Measurements from ENCODE around the gene MRPS18A. TPM values are rescaled to one million over a fixed set of nuclear protein-coding genes. Genes with fewer than 3 reads are reported as not detected.
A peak's percentile ranks its signal among the peaks of the same experiment; 100 is the strongest.

The MRPS18A gene
- total and polyA plus RNA-seq, 9 of the 15 experiments (the other 6 are each of a cell fraction or from before 2014, with no cell fraction given): 87.5 to 243 (median 125) TPM

GRCh38 chr6:43702534-43703440 is 15.2 kb upstream of the MRPS18A start (continued):
- TF ChIP-seq ZFP91 (CRISPR knock-in tag; IDR thresholded peaks at IDR 0.05): no peak
- TF ChIP-seq STAG1 (CRISPR knock-in tag; IDR thresholded peaks at IDR 0.05; ENCODE audit: borderline replicate concordance): no peak
- TF ChIP-seq HES1 (IDR thresholded peaks at IDR 0.05; ENCODE audit: low read depth): peak; percentile 80; the same call in 1 of the 2 replicates
- TF ChIP-seq ZNF57 (CRISPR knock-in tag; IDR thresholded peaks at IDR 0.05): no peak
- TF ChIP-seq CHD7 (IDR thresholded peaks at IDR 0.05; ENCODE audit: low read depth, low read length): no peak
- TF ChIP-seq DMBX1 (CRISPR knock-in tag; IDR thresholded peaks at IDR 0.05; ENCODE audit: borderline replicate concordance): peak; percentile 46; the same call in 1 of the 2 replicates
- TF ChIP-seq, protein P1, sequence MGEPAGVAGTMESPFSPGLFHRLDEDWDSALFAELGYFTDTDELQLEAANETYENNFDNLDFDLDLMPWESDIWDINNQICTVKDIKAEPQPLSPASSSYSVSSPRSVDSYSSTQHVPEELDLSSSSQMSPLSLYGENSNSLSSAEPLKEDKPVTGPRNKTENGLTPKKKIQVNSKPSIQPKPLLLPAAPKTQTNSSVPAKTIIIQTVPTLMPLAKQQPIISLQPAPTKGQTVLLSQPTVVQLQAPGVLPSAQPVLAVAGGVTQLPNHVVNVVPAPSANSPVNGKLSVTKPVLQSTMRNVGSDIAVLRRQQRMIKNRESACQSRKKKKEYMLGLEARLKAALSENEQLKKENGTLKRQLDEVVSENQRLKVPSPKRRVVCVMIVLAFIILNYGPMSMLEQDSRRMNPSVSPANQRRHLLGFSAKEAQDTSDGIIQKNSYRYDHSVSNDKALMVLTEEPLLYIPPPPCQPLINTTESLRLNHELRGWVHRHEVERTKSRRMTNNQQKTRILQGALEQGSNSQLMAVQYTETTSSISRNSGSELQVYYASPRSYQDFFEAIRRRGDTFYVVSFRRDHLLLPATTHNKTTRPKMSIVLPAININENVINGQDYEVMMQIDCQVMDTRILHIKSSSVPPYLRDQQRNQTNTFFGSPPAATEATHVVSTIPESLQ (CRISPR knock-in tag; IDR thresholded peaks at IDR 0.05): no peak
- no peak for TF ChIP-seq PPARD (CRISPR knock-in tag; IDR thresholded peaks at IDR 0.05)
- TF ChIP-seq ZKSCAN3 (CRISPR knock-in tag; IDR thresholded peaks at IDR 0.05): no peak
- TF ChIP-seq NFXL1 (CRISPR knock-in tag; IDR thresholded peaks at IDR 0.05): no peak
